GM19025 (cell line): ENCODE measurements around the gene CBX4.
"Not testable (repeated sequence)": the region's sequence is repeated elsewhere in the genome, so short reads cannot be mapped to it uniquely, and the experiment has no call there.

Source experiments
- ATAC-seq: cut with Tn5 transposase; IDR thresholded peaks from one replicate; pipeline ENCODE4 v1.9.1; 2021; ENCODE audit warnings: mild to moderate bottlenecking, low read depth, moderate library complexity; ENCODE audit not compliant: unreplicated experiment

Gene CBX4

GRCh38 chr17:79861413-79862216, 22.4 kb upstream of the CBX4 start:
- no peak for ATAC-seq

- ATAC-seq: no peak
Measured at GRCh38 chr17:79859676-79860615, 20.7 kb upstream of the CBX4 start.

GRCh38 chr17:79857095-79857494, 17.9 kb upstream of the CBX4 start:
- no peak for ATAC-seq

- no peak for ATAC-seq
Measured at GRCh38 chr17:79855331-79856124, 16.3 kb upstream of the CBX4 start.

- no peak for ATAC-seq
Measured at GRCh38 chr17:79854080-79855060, 15.1 kb upstream of the CBX4 start.

GRCh38 chr17:79853168-79853567, 13.9 kb upstream of the CBX4 start:
- ATAC-seq: not testable (repeated sequence)

GRCh38 chr17:79852748-79853147, 13.5 kb upstream of the CBX4 start:
- no peak for ATAC-seq

GRCh38 chr17:79851461-79851817, 12.2 kb upstream of the CBX4 start:
- ATAC-seq: no peak

GRCh38 chr17:79850571-79851460, 11.6 kb upstream of the CBX4 start:
- no peak for ATAC-seq

- no peak for ATAC-seq
Measured at GRCh38 chr17:79849953-79850352, 10.7 kb upstream of the CBX4 start.

GRCh38 chr17:79848370-79848766, 9.1 kb upstream of the CBX4 start:
- no peak for ATAC-seq

GRCh38 chr17:79847698-79848369, 8.6 kb upstream of the CBX4 start:
- ATAC-seq: no peak

GRCh38 chr17:79845601-79845949, 6.3 kb upstream of the CBX4 start:
- no peak for ATAC-seq

GRCh38 chr17:79844869-79845600, 5.8 kb upstream of the CBX4 start:
- ATAC-seq: no peak

- no peak for ATAC-seq
Measured at GRCh38 chr17:79843816-79844800, 4.9 kb upstream of the CBX4 start.

GRCh38 chr17:79843474-79843815, 4.2 kb upstream of the CBX4 start:
- no peak for ATAC-seq
